ENCODE results near the gene SDS.
A peak's percentile ranks its signal among the peaks of the same experiment; 100 is the strongest.

Gene SDS

DNA sequence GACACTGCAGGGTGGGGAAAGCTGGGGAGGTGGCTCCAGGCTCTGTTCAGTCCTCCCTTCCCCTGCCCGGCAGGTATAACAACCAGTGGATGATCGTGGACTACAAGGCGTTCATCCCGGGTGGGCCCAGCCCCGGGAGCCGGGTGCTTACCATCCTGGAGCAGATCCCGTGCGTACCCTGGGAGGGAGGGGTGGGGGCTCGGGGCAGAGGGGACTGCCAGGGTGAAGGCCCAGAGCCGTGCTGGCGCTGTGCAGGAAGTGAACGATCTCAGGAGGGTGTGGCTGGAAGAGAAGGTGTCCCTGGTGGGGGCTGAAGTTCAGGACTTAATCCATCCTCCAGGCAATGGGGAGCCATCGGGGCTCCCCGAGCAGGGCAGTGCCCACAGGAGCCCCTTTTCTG is 18.9 kb downstream of the SDS start:
- Histone ChIP-seq H3K9ac (no peak overlapping the region), H3K9me3 (replicated peaks in 1 of 11) (no peaks in the 10 kb centered on the region), H3K4me1 (no peaks in the 10 kb centered on the region), H3K36me3 (peaks cover 0 to 97% (median 13%) of the 10 kb centered on the region in 11 experiments; a peak in 13 of 22 replicates), H3K4me3 (no peak overlapping the region), H4K20me1 (peaks cover 0 to 17% (median 0%) of the 10 kb centered on the region in 11 experiments; a peak in 4 of 22 replicates), H3K27ac (no peak overlapping the region), H3K27me3 (no peaks in the 10 kb centered on the region), H3K4me2 (no peak overlapping the region)
- TF ChIP-seq Cebpa-rat (IDR thresholded peaks at IDR 0.05) = no peak

DNA sequence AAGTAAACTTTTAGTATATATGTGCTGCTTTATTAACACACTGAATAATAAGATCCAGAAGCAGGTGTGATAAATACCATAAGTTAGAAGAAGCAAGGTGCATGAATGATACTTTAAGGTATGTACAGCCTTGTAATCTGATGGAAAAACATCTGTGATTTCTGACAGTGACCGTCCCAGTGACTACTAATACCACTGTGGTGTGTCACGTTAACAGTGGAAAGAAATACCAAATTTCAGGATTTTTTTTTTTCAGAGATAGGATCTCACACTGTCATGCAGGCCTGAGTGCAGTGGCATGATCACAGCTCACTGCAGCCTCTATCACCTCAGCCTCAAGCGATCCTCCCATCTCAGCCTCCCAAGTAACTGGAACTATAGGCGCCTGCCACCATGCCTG is 21.5 kb downstream of the SDS start:
- H3K27me3 ChIP-seq = peaks cover 0 to 5% (median 0%) of the 10 kb centered on the region in 11 experiments; a peak in 1 of 22 replicates
- H3K36me3 ChIP-seq = peaks cover 0 to 99% (median 12%) of the 10 kb centered on the region in 11 experiments; a peak in 13 of 22 replicates
- H3K9ac ChIP-seq = no peak overlapping the region
- H3K9me3 ChIP-seq (replicated peaks in 1 of 11) = no peaks in the 10 kb centered on the region
- no peak overlapping the region for H3K27ac ChIP-seq
- peaks cover 0 to 17% (median 0%) of the 10 kb centered on the region in 11 experiments; a peak in 4 of 22 replicates for H4K20me1 ChIP-seq
- H3K4me2 ChIP-seq = no peak overlapping the region
- TF ChIP-seq Cebpa-rat (IDR thresholded peaks at IDR 0.05) = no peak
- H3K4me1 ChIP-seq = no peaks in the 10 kb centered on the region
- H3K4me3 ChIP-seq = no peak overlapping the region

DNA sequence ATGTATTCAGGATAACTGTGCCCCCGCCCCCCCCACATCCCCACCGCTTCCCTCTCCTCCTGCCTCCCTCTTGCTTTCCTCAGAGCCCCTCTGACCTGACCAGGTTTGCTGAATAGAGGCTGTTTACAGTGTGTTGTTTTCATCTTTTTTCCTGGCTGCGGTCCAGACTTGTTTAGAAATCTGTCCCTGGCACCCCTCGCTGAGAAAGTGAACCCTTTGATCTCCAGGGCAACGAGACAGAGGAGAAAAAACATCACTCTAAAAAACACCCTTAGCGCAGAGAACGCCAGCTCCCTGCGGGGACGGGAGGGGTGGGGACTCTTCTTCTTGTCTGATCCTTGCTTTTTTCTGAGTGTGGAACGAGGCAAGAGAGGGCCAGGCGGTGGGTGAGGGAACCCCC is 22.5 kb downstream of the SDS start:
- TF ChIP-seq Cebpa-rat (IDR thresholded peaks at IDR 0.05) = no peak
- Histone ChIP-seq H3K36me3 (peaks cover 0 to 99% (median 11%) of the 10 kb centered on the region in 11 experiments; a peak in 14 of 22 replicates), H3K9ac (no peak overlapping the region), H3K4me3 (no peak overlapping the region), H3K4me2 (no peak overlapping the region), H3K9me3 (replicated peaks in 1 of 11) (no peaks in the 10 kb centered on the region), H3K4me1 (peaks cover 0 to 3% (median 0%) of the 10 kb centered on the region in 10 experiments; a peak in 3 of 20 replicates), H3K27ac (no peak overlapping the region), H4K20me1 (peaks cover 0 to 17% (median 0%) of the 10 kb centered on the region in 11 experiments; a peak in 3 of 22 replicates), H3K27me3 (peaks cover 0 to 5% (median 0%) of the 10 kb centered on the region in 11 experiments; a peak in 1 of 22 replicates)

DNA sequence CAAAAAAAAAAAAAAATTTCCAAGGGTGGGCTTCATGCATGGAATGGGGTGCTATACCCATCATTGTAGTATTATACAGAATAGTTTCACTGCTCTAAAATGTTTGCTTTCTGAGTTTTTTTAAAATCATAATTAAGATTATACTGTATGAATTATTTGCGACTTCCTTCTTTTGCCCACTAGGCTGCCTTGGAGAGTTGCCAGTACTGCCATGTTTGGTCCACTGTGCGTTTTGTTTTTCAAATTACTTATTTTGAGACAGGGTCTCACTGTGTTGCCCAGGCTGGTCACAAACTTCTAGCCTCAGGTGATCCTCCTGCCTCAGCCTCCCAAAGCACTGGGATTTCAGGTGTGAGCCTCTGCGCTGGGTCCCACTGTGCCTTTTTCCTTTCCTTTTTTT is 25.4 kb downstream of the SDS start:
- Histone ChIP-seq H3K27me3 (peaks cover 0 to 5% (median 0%) of the 10 kb centered on the region in 11 experiments; a peak in 1 of 22 replicates), H3K4me1 (peaks cover 0 to 13% (median 8%) of the 10 kb centered on the region in 10 experiments; a peak in 10 of 20 replicates), H3K4me2 (no peak overlapping the region), H3K9me3 (replicated peaks in 1 of 11) (peaks cover 0 to 13% (median 0%) of the 10 kb centered on the region in 11 experiments; a peak in 5 of 22 replicates), H3K36me3 (peaks cover 5 to 96% (median 22%) of the 10 kb centered on the region in 11 experiments; a peak in 16 of 22 replicates), H3K27ac (no peak overlapping the region), H3K4me3 (no peak overlapping the region), H4K20me1 (peaks cover 0 to 17% (median 0%) of the 10 kb centered on the region in 11 experiments; a peak in 3 of 22 replicates), H3K9ac (no peak overlapping the region)
- TF ChIP-seq Cebpa-rat (IDR thresholded peaks at IDR 0.05) = no peak

DNA sequence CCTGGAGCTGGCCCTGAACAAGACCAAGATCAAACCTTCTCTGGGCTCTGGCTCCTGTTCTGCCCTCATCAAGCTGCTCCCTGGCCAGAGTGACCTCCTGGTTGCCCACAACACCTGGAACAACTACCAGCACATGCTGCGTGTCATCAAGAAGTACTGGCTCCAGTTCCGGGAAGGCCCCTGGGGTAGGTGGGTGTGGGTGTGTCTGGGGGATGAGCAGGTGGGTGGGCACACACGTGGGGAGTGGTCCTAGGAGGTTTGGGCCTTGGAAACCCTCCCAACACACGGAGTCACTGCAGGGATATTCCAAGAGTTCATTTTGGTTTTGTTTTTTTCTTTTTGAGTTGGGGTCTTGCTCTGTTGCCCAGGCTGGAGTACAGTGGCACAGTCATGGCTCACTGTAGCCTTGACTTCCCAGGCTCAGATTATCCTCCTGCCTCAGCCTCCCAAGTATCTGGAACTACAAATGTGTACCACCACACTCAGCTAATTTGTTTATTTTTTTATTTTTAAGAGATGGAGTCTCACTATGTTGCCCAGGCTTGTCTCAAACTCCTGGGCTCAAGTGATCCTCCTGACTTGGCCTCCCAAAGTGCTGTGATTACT is 28.8 kb downstream of the SDS start:
- no peak overlapping the region for H3K9ac ChIP-seq
- TF ChIP-seq Cebpa-rat (IDR thresholded peaks at IDR 0.05) = no peak
- H3K4me2 ChIP-seq = no peak overlapping the region; a peak in 1 of 22 replicates
- peaks cover 0 to 32% (median 6%) of the 10 kb centered on the region in 11 experiments; a peak in 9 of 22 replicates for H4K20me1 ChIP-seq
- H3K36me3 ChIP-seq = peaks cover 5 to 95% (median 22%) of the 10 kb centered on the region in 11 experiments; a peak in 15 of 22 replicates
- H3K9me3 ChIP-seq (replicated peaks in 1 of 11) = peaks cover 0 to 13% (median 0%) of the 10 kb centered on the region in 11 experiments; a peak in 5 of 22 replicates
- H3K4me3 ChIP-seq = no peak overlapping the region
- H3K27ac ChIP-seq = no peak overlapping the region
- H3K4me1 ChIP-seq = peaks cover 8 to 24% (median 20%) of the 10 kb centered on the region in 10 experiments; a peak in 19 of 20 replicates
- H3K27me3 ChIP-seq = peaks cover 0 to 5% (median 0%) of the 10 kb centered on the region in 11 experiments; a peak in 1 of 22 replicates

DNA sequence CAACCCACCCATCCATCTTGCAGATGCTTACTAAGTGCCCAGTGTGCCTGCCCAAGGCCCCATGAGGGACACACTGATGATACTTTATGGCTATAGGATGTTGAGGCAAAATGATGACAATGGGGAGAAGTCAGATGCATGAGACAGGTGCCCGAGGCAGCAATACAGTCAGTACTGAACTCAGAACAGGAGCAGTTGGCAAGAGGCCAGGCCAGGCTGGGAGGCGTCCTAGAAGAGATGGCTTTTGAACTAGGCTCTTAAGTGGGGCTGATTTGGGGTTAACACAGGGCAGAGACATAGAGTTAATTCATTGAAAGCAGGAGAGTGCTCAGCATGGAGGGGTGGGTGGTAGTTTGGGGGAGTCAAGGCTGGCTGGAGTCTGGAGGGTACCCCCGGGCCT is 29.7 kb downstream of the SDS start:
- H3K9ac ChIP-seq = no peak overlapping the region
- H4K20me1 ChIP-seq = peaks cover 0 to 41% (median 6%) of the 10 kb centered on the region in 11 experiments; a peak in 11 of 22 replicates
- peaks cover 0 to 13% (median 0%) of the 10 kb centered on the region in 11 experiments; a peak in 5 of 22 replicates for H3K9me3 ChIP-seq (replicated peaks in 1 of 11)
- no peak overlapping the region for H3K4me3 ChIP-seq
- H3K36me3 ChIP-seq = peaks cover 5 to 91% (median 22%) of the 10 kb centered on the region in 11 experiments; a peak in 15 of 22 replicates
- no peak overlapping the region for H3K27ac ChIP-seq
- H3K4me1 ChIP-seq = peaks cover 8 to 24% (median 20%) of the 10 kb centered on the region in 10 experiments; a peak in 19 of 20 replicates
- no peak for TF ChIP-seq Cebpa-rat (IDR thresholded peaks at IDR 0.05)
- H3K27me3 ChIP-seq = peaks cover 0 to 5% (median 0%) of the 10 kb centered on the region in 11 experiments; a peak in 1 of 22 replicates
- H3K4me2 ChIP-seq = no peak overlapping the region

DNA sequence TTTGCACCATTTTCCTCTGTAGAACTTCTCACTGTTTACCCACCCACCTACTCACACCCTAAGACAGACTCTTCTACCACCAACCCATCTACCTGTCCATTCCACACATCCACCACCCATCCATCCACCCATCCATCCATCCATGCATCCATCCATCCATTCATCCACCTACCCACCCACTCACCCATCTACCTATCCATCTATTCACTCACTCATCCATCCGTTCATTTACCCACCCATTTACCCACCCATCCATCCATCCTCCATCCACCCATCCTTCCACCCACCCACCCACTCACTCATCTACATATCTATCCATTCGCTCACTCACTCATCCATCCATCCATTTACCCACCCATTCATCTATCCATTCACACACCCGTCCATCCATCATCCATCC is 30.2 kb downstream of the SDS start:
- Histone ChIP-seq H3K9ac (no peak overlapping the region), H3K27ac (no peak overlapping the region), H3K9me3 (replicated peaks in 1 of 11) (peaks cover 0 to 13% (median 0%) of the 10 kb centered on the region in 11 experiments; a peak in 5 of 22 replicates), H4K20me1 (peaks cover 0 to 46% (median 6%) of the 10 kb centered on the region in 11 experiments; a peak in 12 of 22 replicates), H3K4me2 (no peak overlapping the region), H3K36me3 (peaks cover 5 to 89% (median 22%) of the 10 kb centered on the region in 11 experiments; a peak in 15 of 22 replicates), H3K4me1 (peaks cover 8 to 24% (median 20%) of the 10 kb centered on the region in 10 experiments; a peak in 19 of 20 replicates), H3K27me3 (peaks cover 0 to 5% (median 0%) of the 10 kb centered on the region in 11 experiments; a peak in 1 of 22 replicates), H3K4me3 (no peak overlapping the region)
- TF ChIP-seq Cebpa-rat (IDR thresholded peaks at IDR 0.05) = no peak

DNA sequence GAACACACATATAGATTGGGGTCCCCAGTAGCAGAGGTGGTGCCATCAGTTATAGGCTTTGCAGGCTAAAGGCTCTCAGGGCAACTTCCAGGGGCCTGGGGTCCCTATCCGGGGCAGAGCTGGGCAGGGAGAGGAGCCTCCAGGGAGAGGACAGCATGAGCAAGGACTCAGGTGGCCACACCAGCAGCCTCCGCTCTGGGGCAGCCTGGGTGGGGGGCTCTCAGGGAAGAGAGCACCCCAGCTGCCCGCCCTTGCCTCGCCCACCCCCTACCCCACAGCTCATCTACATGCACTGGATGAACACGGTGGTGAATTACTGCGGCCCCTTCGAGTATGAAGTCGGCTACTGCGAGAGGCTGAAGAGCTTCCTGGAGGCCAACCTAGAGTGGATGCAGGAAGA is 31.3 kb downstream of the SDS start:
- peaks cover 0 to 13% (median 0%) of the 10 kb centered on the region in 11 experiments; a peak in 5 of 22 replicates for H3K9me3 ChIP-seq (replicated peaks in 1 of 11)
- H3K4me2 ChIP-seq = no peak overlapping the region
- H3K9ac ChIP-seq = no peak overlapping the region
- H3K4me3 ChIP-seq = no peak overlapping the region
- TF ChIP-seq Cebpa-rat (IDR thresholded peaks at IDR 0.05) = no peak
- H3K27me3 ChIP-seq = no peaks in the 10 kb centered on the region
- peaks cover 5 to 89% (median 22%) of the 10 kb centered on the region in 11 experiments; a peak in 15 of 22 replicates for H3K36me3 ChIP-seq
- H3K4me1 ChIP-seq = peaks cover 8 to 24% (median 20%) of the 10 kb centered on the region in 10 experiments; a peak in 19 of 20 replicates
- peaks cover 0 to 57% (median 7%) of the 10 kb centered on the region in 11 experiments; a peak in 12 of 22 replicates for H4K20me1 ChIP-seq
- no peak overlapping the region for H3K27ac ChIP-seq

DNA sequence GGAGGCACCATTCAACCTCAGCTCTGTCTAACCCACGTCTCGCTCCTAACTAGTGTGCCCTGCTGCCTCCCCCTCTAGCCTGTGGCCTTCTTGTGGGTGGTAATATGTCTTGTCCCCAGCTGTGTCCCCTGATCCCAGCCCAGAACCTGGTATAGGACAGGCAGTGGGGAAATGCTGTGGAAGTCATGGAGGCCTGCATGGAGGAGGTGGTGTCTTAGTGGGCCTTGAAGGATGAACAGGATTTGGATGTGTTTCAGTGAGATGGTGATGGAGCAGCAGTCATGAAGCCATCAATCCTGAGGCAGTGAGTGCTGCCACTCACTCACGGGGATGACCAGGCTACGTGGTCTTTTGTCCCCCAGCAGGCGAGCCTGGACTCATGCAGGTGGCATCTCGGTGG is 31.9 kb downstream of the SDS start:
- H3K9ac ChIP-seq = no peak overlapping the region

More for the DNA sequence above, 31.9 kb downstream of the SDS start:
- Histone ChIP-seq H3K4me1 (peaks cover 8 to 24% (median 20%) of the 10 kb centered on the region in 10 experiments; a peak in 19 of 20 replicates), H3K27me3 (no peaks in the 10 kb centered on the region), H3K36me3 (peaks cover 5 to 87% (median 20%) of the 10 kb centered on the region in 11 experiments; a peak in 15 of 22 replicates), H3K4me3 (no peak overlapping the region), H4K20me1 (peaks cover 0 to 62% (median 7%) of the 10 kb centered on the region in 11 experiments; a peak in 12 of 22 replicates), H3K9me3 (replicated peaks in 1 of 11) (peaks cover 0 to 13% (median 0%) of the 10 kb centered on the region in 11 experiments; a peak in 5 of 22 replicates), H3K27ac (no peak overlapping the region), H3K4me2 (peak overlapping the region in 2 of 11 experiments; percentile 42 to 49; a peak in 2 of 22 replicates)
- TF ChIP-seq Cebpa-rat (IDR thresholded peaks at IDR 0.05) = no peak
